Fibroblast of skin of scalp (primary cell): Measurements from ENCODE around the gene INPP5E. TPM values are rescaled to one million over a fixed set of nuclear protein-coding genes. Genes with fewer than 3 reads are reported as not detected.
A peak's percentile ranks its signal among the peaks of the same experiment; 100 is the strongest.

Experiments
- DNase-seq: peaks from one replicate; pipeline ENCODE4 v3.0.0-alpha.2; 2013
- polyA plus RNA-seq, 2 experiments: library from polyadenylated mRNA; unstranded; fragments of 120-200 nt; gene quantifications; one replicate each; pipeline ENCODE4 v1.2.1, GENCODE V29; 2013; ENCODE audit not compliant: insufficient read length in 2 of 2

The INPP5E gene, protein sequence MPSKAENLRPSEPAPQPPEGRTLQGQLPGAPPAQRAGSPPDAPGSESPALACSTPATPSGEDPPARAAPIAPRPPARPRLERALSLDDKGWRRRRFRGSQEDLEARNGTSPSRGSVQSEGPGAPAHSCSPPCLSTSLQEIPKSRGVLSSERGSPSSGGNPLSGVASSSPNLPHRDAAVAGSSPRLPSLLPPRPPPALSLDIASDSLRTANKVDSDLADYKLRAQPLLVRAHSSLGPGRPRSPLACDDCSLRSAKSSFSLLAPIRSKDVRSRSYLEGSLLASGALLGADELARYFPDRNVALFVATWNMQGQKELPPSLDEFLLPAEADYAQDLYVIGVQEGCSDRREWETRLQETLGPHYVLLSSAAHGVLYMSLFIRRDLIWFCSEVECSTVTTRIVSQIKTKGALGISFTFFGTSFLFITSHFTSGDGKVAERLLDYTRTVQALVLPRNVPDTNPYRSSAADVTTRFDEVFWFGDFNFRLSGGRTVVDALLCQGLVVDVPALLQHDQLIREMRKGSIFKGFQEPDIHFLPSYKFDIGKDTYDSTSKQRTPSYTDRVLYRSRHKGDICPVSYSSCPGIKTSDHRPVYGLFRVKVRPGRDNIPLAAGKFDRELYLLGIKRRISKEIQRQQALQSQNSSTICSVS
- polyA plus RNA-seq (2013, experiment 1 of 2; ENCODE audit: insufficient read length) = 10.6 TPM
- 9.5 TPM for polyA plus RNA-seq (2013, experiment 2 of 2; ENCODE audit: insufficient read length)

GRCh38 chr9:136439481-136440408 is at the start of gene INPP5E:
TSS of gene INPP5E (minus strand) at chr9:136439845. CDS start at chr9:136439419, 426 bp downstream.
- DNase-seq = peak; percentile 74

- DNase-seq = peak; percentile 20
These were observed 48.9 kb upstream of the INPP5E start for GRCh38 chr9:136488247-136489214.

GRCh38 chr9:136487672-136488071 is 48.0 kb upstream of the INPP5E start:
- no peak for DNase-seq

DNA sequence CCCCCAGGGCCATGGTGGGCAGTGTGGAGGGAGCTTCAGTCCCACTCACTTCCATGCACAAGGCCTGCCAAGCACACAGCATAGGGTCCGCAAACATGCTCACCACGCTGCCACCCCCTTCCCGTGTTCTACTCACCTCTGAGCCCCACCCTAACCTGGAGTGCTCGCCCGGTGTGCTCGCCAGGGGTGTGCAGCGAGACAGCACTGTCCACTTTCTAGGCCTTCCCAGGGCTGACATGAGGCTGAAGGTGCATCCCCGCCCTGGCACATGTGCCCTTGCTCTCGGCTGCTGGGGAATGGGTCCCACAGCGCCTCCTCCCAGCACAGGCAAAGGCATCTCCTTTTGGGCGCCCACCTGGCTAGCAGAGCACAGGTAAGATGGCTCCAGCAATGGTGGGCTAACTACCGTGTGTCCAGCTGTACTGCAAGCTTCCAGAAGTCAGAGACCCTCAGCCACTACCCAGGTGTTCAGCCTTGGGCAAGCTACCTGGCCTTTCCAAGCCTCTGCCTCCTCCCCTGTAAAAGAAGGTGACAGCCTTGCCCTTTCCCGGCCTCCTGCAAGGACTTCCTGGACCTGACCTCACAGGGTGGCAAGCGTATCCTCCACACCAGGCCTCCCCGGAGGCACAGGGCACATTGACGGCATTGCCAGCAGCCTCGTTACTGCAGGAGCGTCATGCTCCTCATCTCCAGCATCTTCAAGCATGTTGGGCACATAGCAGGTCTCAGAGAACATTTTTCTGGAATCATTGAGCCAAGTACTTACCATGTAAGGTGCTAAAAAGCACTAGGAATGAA is 47.4 kb upstream of the INPP5E start:
- DNase-seq = no peak

- no peak for DNase-seq
These were observed 46.5 kb upstream of the INPP5E start for GRCh38 chr9:136486131-136486530.

DNA sequence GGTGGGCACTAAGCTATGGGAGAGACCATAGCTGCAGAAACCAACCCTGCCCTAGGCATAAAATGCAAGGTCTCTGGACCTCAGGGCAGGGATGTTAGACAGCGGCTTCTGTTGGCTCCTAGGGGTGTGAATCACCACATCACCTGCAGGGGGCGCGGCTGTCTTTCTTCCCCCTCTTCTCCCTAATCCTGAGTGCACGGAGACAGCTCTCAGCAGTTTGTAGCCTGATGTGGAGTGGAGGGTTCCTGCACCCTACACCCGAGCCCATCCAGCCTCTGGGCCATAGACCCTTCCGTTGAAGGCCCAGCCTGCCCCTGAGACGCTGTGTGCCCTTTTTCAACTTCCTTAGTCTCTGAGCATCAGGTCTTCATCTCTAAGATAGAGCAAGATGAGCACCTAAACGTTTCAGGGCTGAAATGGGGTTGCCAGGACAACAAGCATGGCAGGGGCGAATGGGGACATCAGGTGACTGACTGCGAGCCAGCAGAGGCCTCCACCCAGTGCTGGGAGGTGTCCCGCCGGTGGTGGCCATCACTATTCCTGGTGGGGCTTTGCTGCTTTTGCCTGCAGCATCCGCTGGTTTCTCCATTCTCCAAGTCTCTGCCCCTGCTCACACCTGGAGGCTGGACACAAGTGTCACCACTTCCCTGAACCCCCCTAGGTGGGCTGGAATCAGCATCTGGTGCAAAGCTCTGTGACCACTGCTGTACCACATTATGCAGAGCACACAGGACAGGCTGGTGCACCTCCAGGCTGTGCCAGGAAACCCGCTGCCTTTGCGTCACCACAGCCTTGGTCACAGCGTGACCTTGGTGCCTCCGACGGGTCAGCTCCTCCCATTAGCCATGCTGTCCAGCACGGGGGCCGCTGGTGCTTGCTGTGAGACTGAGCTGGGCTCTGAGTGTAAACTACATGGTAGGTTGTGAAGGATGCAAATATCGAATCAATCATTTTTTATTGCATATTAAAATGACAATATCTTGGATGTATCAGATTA is 45.7 kb upstream of the INPP5E start:
- DNase-seq = peak; percentile 74

- no peak for DNase-seq
These were observed 44.8 kb upstream of the INPP5E start for GRCh38 chr9:136484153-136485048.

- DNase-seq = peak; percentile 90
These were observed 44.0 kb upstream of the INPP5E start for GRCh38 chr9:136483589-136484152.

DNA sequence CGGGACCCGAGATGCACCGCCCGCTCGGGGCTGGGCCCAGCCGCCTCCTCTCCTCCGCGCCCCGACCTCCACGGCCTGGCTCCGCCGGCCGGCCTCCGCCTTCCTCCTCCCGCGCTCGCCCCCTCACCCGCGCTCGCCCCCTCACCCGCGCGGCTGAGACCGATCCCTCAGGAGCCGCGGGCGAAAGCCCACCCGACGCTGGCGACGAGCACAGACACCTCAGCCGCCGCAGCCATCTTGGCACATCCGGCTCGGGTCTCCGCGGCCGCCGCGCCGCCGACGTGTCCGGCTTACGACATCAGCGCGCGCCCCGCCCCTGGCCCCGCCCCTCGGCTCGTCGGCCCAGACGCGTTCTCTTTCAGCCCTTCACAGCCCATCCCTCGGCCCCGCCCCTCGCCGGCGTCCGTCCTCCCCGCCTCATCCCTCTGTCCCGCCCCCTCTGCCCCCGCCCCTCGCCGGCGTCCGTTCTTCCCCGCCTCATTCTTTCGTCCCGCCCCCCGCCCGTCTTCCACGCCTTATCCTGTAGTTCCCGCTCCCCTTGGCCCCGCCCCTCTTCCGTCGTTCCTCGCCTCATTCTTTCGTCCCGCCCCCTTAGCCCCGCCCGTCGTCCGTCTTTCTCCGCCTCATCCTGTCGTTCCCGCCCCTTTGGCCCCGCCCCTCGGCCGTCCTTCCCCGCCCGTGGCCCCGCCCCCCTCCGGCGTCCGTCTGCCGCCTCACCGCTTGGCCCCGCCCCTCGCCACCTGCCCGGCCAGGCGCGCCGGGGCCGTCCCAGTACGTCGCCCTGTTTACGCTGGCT is 43.3 kb upstream of the INPP5E start, which contains the start of gene SEC16A:
TSS of gene SEC16A (minus strand) at position 248 of the 796 bp plus-strand sequence. CDS start 5,425 bp downstream, outside the sequence.
- peak; percentile 99 for DNase-seq

GRCh38 chr9:136482046-136482792 is 42.6 kb upstream of the INPP5E start:
- DNase-seq = peak; percentile 12

GRCh38 chr9:136481558-136481957 is 41.9 kb upstream of the INPP5E start:
- DNase-seq = no peak

GRCh38 chr9:136476369-136477150 is 36.9 kb upstream of the INPP5E start:
- no peak for DNase-seq

GRCh38 chr9:136474974-136475865 is 35.6 kb upstream of the INPP5E start:
- DNase-seq = no peak

GRCh38 chr9:136474021-136474640 is 34.5 kb upstream of the INPP5E start:
- no peak for DNase-seq
